ENCODE results near the gene PSMD13. TPM values are rescaled to one million over a fixed set of nuclear protein-coding genes. Genes with fewer than 3 reads are reported as not detected.
A peak's percentile ranks its signal among the peaks of the same experiment; 100 is the strongest.

PSMD13 gene
- total RNA-seq, 2 donors from 2014 or later, result 196 to 273 TPM

GRCh38 chr11:299951-300735 is 63.4 kb downstream of the PSMD13 start:
- ATAC-seq (peak in 1 of 2 donors; percentile 1), DNase-seq (ENCODE audit: low spot score in 2 of 2) (peak in 1 of 2 donors; percentile 56)
- peak overlapping the region; percentile 7 to 77 for H3K27ac Mint-ChIP-seq

More at GRCh38 chr11:299951-300735, 63.4 kb downstream of the PSMD13 start:
- no peaks in the 10 kb centered on the region for H3K9me3 Mint-ChIP-seq
- H3K36me3 Mint-ChIP-seq, result no peaks in the 10 kb centered on the region

Other genes with a start within 250 kb of the PSMD13 start
- under 1 TPM in 1 of 2 donors, not detected in 1; 0.64 TPM for gene SCGB1C1, start 43.9 kb upstream of the PSMD13 start, total RNA-seq
- 10 to 100 TPM; 53.3 to 81.6 TPM for gene BET1L, start 29.6 kb upstream of the PSMD13 start, total RNA-seq
- gene RIC8A, start 29.3 kb upstream of the PSMD13 start, total RNA-seq, result 100 to 1,000 TPM; 110 to 179 TPM
- 10 to 100 TPM; 11.7 to 38.7 TPM for gene SIRT3, start 634 bp upstream of the PSMD13 start, total RNA-seq
- 1 to 10 TPM in 1 of 2 donors, under 1 TPM in 1; 0.88 to 2.5 TPM for gene NLRP6, start 41.4 kb downstream of the PSMD13 start, total RNA-seq
- 100 to 1,000 TPM in 1 of 2 donors, 10 to 100 TPM in 1; 97.8 to 695 TPM for gene PGGHG, start 52.1 kb downstream of the PSMD13 start, total RNA-seq
- gene IFITM5, start 62.5 kb downstream of the PSMD13 start, total RNA-seq, result not detected
- gene IFITM2, start 70.8 kb downstream of the PSMD13 start, total RNA-seq, result 100 to 1,000 TPM; 385 to 785 TPM
- gene IFITM1, start 77.1 kb downstream of the PSMD13 start, total RNA-seq, result 100 to 1,000 TPM in 1 of 2 donors, 10 to 100 TPM in 1; 91.3 to 436 TPM
- 100 to 1,000 TPM in 1 of 2 donors, 10 to 100 TPM in 1; 51.8 to 139 TPM for gene IFITM3, start 83.9 kb downstream of the PSMD13 start, total RNA-seq
- 10 to 100 TPM in 1 of 2 donors, 1 to 10 TPM in 1; 6.6 to 13.6 TPM for gene B4GALNT4, start 132.5 kb downstream of the PSMD13 start, total RNA-seq
- under 1 TPM in 1 of 2 donors, not detected in 1; 0.12 TPM for gene PKP3, start 157.2 kb downstream of the PSMD13 start, total RNA-seq
- 10 to 100 TPM; 63.8 to 80.8 TPM for gene SIGIRR, start 178.0 kb downstream of the PSMD13 start, total RNA-seq
- gene ANO9, start 205.0 kb downstream of the PSMD13 start, total RNA-seq, result 10 to 100 TPM; 61.2 to 69.3 TPM
- gene PTDSS2, start 213.3 kb downstream of the PSMD13 start, total RNA-seq, result 10 to 100 TPM; 23.6 to 23.8 TPM

All from activated naive CD4-positive, alpha-beta T cell treated with anti-CD3 and anti-CD28 coated beads, Interleukin-2, amount 50 U/mL, for 72 hours (primary cell).